K562 (cell line): ENCODE results near the gene ATP5PB. TPM values are rescaled to one million over a fixed set of nuclear protein-coding genes. Genes with fewer than 3 reads are reported as not detected.

Experiments
- CREB5 ChIP-seq: fragments of 250-450 bp; sonication (Bioruptor Pico); IDR thresholded peaks from 2 replicates; pipeline ENCODE4 v1.5.0; 2020; ENCODE audit warnings: mild to moderate bottlenecking
- CTBP1 ChIP-seq: fragments of 450-650 bp; IDR thresholded peaks from 2 replicates; pipeline ENCODE4 v1.6.1; 2016; ENCODE audit warnings: borderline replicate concordance
- CUX1 ChIP-seq: fragments of 200-800 bp; sonication (Bioruptor generic); IDR thresholded peaks from 2 replicates; pipeline ENCODE4 v1.6.1; 2016; ENCODE audit warnings: missing genetic modification characterization, missing compliant biosample characterization
- ESRRA ChIP-seq: fragments of 450-650 bp; IDR thresholded peaks from 2 replicates; pipeline ENCODE4 v1.6.1; 2014; ENCODE audit warnings: low read depth, mild to moderate bottlenecking, moderate library complexity, borderline replicate concordance
- FOXK2 ChIP-seq, 2 experiments: fragments of 450-650 bp; IDR thresholded peaks in 1 of 2; conservative IDR thresholded peaks in 1 of 2; 2 replicates each; pipeline ENCODE4 v1.6.1; 2016; ENCODE audit warnings: low read depth in 2 of 2, mild to moderate bottlenecking in 1 of 2
- GMEB1 ChIP-seq: fragments of 250-450 bp; sonication (Bioruptor Pico); IDR thresholded peaks from 2 replicates; pipeline ENCODE4 v1.4.0; 2020; ENCODE audit warnings: mild to moderate bottlenecking
- ILK ChIP-seq: fragments of 450-650 bp; IDR thresholded peaks from 2 replicates; pipeline ENCODE4 v1.6.1; 2016; ENCODE audit warnings: missing genetic modification characterization, low read depth, mild to moderate bottlenecking, missing compliant biosample characterization, moderate library complexity, borderline replicate concordance
- KAT7 ChIP-seq: sonication (generic); formaldehyde crosslinking; IDR thresholded peaks from 2 replicates; pipeline ENCODE4 v1.8.0; 2022; ENCODE audit warnings: missing genetic modification reagents, mild to moderate bottlenecking, borderline replicate concordance
- MAZ ChIP-seq, 2 experiments: fragments of 450-650 bp in 1 of 2; sonication (generic) in 1 of 2; formaldehyde crosslinking; IDR thresholded peaks in 1 of 2; conservative IDR thresholded peaks in 1 of 2; 2 replicates each; pipeline versions ENCODE4 v1.4.0 to v1.5.0; 2020; ENCODE audit warnings: mild to moderate bottlenecking in 1 of 2, missing genetic modification reagents in 1 of 2
- MCM5 ChIP-seq: fragments of 450-650 bp; IDR thresholded peaks from 2 replicates; pipeline ENCODE4 v1.6.1; 2016; ENCODE audit warnings: low read depth
- PHB ChIP-seq: fragments of 250-450 bp; sonication (Bioruptor Pico); IDR thresholded peaks from 2 replicates; pipeline ENCODE4 v1.5.0; 2021
- PML ChIP-seq: IDR thresholded peaks from 2 replicates; pipeline ENCODE4 v1.6.1; 2012; ENCODE audit warnings: low read length, inconsistent platforms
- POLR2B ChIP-seq: fragments of 450-650 bp; IDR thresholded peaks from 2 replicates; pipeline ENCODE4 v1.6.1; 2018; ENCODE audit warnings: low read depth; ENCODE audit not compliant: partially characterized antibody
- RBM39 ChIP-seq: fragments of 200-400 bp; formaldehyde crosslinking; optimal IDR thresholded peaks from 2 replicates; pipeline ENCODE3; 2018; ENCODE audit warnings: low read depth, low read length
- RUNX1 ChIP-seq: sonication (generic); IDR thresholded peaks from 2 replicates; pipeline ENCODE4 v1.6.1; 2016; ENCODE audit warnings: antibody characterized with exemption, low read depth
- SRSF9 ChIP-seq: fragments of 200-400 bp; formaldehyde crosslinking; IDR thresholded peaks from 2 replicates; pipeline ENCODE4 v1.6.1; 2017; ENCODE audit warnings: low read depth, low read length, borderline replicate concordance
- ZNF121 ChIP-seq: sonication (generic); formaldehyde crosslinking; conservative IDR thresholded peaks from 2 replicates; pipeline ENCODE4 v1.8.0; 2022; ENCODE audit warnings: missing genetic modification reagents
- ZNF133 ChIP-seq: fragments of 250-450 bp; sonication (Bioruptor Pico); IDR thresholded peaks from 2 replicates; pipeline ENCODE4 v1.4.0; 2020; ENCODE audit warnings: mild to moderate bottlenecking
- ZNF23 ChIP-seq: fragments of 250-450 bp; sonication (Bioruptor Pico); IDR thresholded peaks from 2 replicates; pipeline ENCODE4 v1.4.0; 2020; ENCODE audit warnings: mild to moderate bottlenecking
- polyA plus RNA-seq, 8 experiments: library from polyadenylated mRNA; depleted of rRNA in 4 of 8; stranded (reverse) in 5 of 8; unstranded in 3 of 8; fragments of >200 nt; fragmentation: Nextera tagmentation in 2 of 8; fragmentation: Illumina TruSeq in 1 of 8; extraction: Ambion mirVana in 2 of 8; extraction: Trizol in 1 of 8; gene quantifications; 2 replicates each; pipeline versions ENCODE4 v1.2.1 to v1.2.3, GENCODE V29; 2011 to 2014; ENCODE audit warnings: inconsistent platforms in 1 of 8, missing spikeins in 1 of 8
- total RNA-seq, 7 experiments: library from RNA; depleted of rRNA in 6 of 7; stranded (reverse); fragments of >200 nt in 6 of 7; fragmentation: Illumina TruSeq in 2 of 7; extraction: Trizol in 2 of 7; gene quantifications; 2 replicates each; pipeline versions ENCODE4 v1.2.1 to v1.2.3, GENCODE V29; 2011 to 2021; ENCODE audit warnings: low replicate concordance in 1 of 7

ATP5PB gene
- total and polyA plus RNA-seq, 9 of the 15 experiments (the other 6 are each of a cell fraction or from before 2014, with no cell fraction given): 651 to 2,735 (median 1,061) TPM

- peak; percentile 54; the same call in 1 of the 2 replicates for TF ChIP-seq KAT7 (CRISPR knock-in tag)
- TF ChIP-seq POLR2B: peak; percentile 94
- no peak for TF ChIP-seq CREB5 (CRISPR knock-in tag)
- no peak for TF ChIP-seq GMEB1 (CRISPR knock-in tag)
- TF ChIP-seq PHB: no peak
- TF ChIP-seq RBM39: peak; percentile 56
- TF ChIP-seq CTBP1: peak; percentile 4; the same call in 1 of the 2 replicates
- TF ChIP-seq MCM5: no peak
- TF ChIP-seq PML: peak; percentile 71
- TF ChIP-seq ESRRA: peak; percentile 95
- no peak for TF ChIP-seq RUNX1
- no peak for TF ChIP-seq CUX1 (CRISPR knock-in tag)
- TF ChIP-seq ZNF133 (CRISPR knock-in tag): 0 out of 2 replicates have a peak, but pooled peaks have one; percentile 35
- TF ChIP-seq FOXK2 (conservative IDR thresholded peaks at IDR 0.05 in 1 of 2, IDR thresholded peaks at IDR 0.05 in 1 of 2; ENCODE audit: low read depth in 2 of 2): peak in 1 of 2 experiments; percentile 53; a peak in 1 of 4 replicates
- no peak for TF ChIP-seq ZNF23 (CRISPR knock-in tag)
- TF ChIP-seq MAZ (CRISPR knock-in tag; conservative IDR thresholded peaks at IDR 0.05 in 1 of 2, IDR thresholded peaks at IDR 0.05 in 1 of 2): peak in 1 of 2 experiments; percentile 46; a peak in 2 of 4 replicates
- no peak for TF ChIP-seq SRSF9
- TF ChIP-seq ZNF121: no peak
- TF ChIP-seq ILK (tag): no peak
Observed at GRCh38 chr1:111448918-111449702, at the start of gene ATP5PB, which contains the start of gene WDR77 (continued).
